HepG2 (cell line): Measurements from ENCODE around the gene JDP2. TPM values are rescaled to one million over a fixed set of nuclear protein-coding genes. Genes with fewer than 3 reads are reported as not detected.

Experiments
- ATAC-seq: fragments of 200-7000 bp; cut with Tn5 transposase; 3 replicates; pipeline ENCODE4 v1.9.1; 2020; ENCODE audit warnings: mild to moderate bottlenecking, moderate library complexity
- BruUV-seq: library from RNA; stranded (reverse); fragments of 400-500 nt; replicated peaks from 2 replicates; lab custom pipeline; 2021; lab: Mats Ljungman, UMichigan
- CTCF ChIA-PET: fragments of 300-600 bp; formaldehyde crosslinking; extraction: SDS; loops from one replicate; lab custom pipeline; 2021; ENCODE audit warnings: low total read pairs, inconsistent platforms, low intra/inter-chr PET ratio; lab: Yijun Ruan, JAX
- POLR2A ChIA-PET: fragments of 350-600 bp; sonication (Branson Sonifier 250); formaldehyde crosslinking; loops from one replicate; lab custom pipeline; 2020; ENCODE audit warnings: antibody characterized with exemption, inconsistent platforms; lab: Yijun Ruan, JAX
- DNase-seq: peaks from one replicate; pipeline ENCODE4 v3.0.0-alpha.2; 2015; ENCODE audit warnings: low spot score
- FAIRE-seq: peaks from 3 replicates; lab custom pipeline; 2011; peaks lifted over from hg19 to GRCh38; lab: Jason Lieb, UNC
- H2AFZ ChIP-seq: one replicate; pipeline ENCODE4 v1.6.1; 2011; ENCODE audit warnings: low read length, inconsistent platforms
- H3K27ac ChIP-seq: fragments of 300-600 bp; 3 replicates; pipeline ENCODE4 v1.8.0; 2011; ENCODE audit warnings: mixed run types, mild to moderate bottlenecking, mixed read lengths, low read length, inconsistent platforms; ENCODE audit not compliant: insufficient read depth; ENCODE audit errors: extremely low read length
- H3K27me3 ChIP-seq, 2 experiments: fragments of 200-600 bp in 1 of 2; 2 replicates in 1 of 2; 3 replicates in 1 of 2; pipeline versions ENCODE4 v1.6.0 to v1.8.0; 2011; ENCODE audit warnings: low read length in 2 of 2, mild to moderate bottlenecking in 2 of 2, moderate library complexity in 2 of 2, inconsistent platforms in 1 of 2; ENCODE audit not compliant: insufficient read depth in 2 of 2, control insufficient read depth in 1 of 2
- H3K36me3 ChIP-seq, 2 experiments: fragments of 200-600 bp in 1 of 2; replicated peaks in 1 of 2; 2 replicates in 1 of 2; 3 replicates in 1 of 2; pipeline versions ENCODE4 v1.5.1 to v1.8.0; 2011; ENCODE audit warnings: low read length in 2 of 2, inconsistent platforms in 1 of 2; ENCODE audit not compliant: insufficient read depth in 2 of 2, control insufficient read depth in 1 of 2
- H3K4me1 ChIP-seq: 2 replicates; pipeline ENCODE4 v1.5.1; 2012; ENCODE audit warnings: low read length, inconsistent platforms; ENCODE audit not compliant: insufficient read depth
- H3K4me2 ChIP-seq: 2 replicates; pipeline ENCODE4 v1.6.0; 2011; ENCODE audit warnings: low read depth, low read length, inconsistent platforms
- H3K4me3 ChIP-seq, 3 experiments: fragments of 200-600 bp in 1 of 3; sonication (generic), shearing (Covaris generic) in 1 of 3; replicated peaks in 1 of 3; 2 replicates each; pipeline ENCODE4 v1.5.1; 2011 to 2016; ENCODE audit warnings: low read length in 3 of 3, inconsistent platforms in 2 of 3, low read depth in 2 of 3, mild to moderate bottlenecking in 2 of 3, control low read depth in 1 of 3, mixed read lengths in 1 of 3; ENCODE audit not compliant: insufficient read depth in 1 of 3
- H3K79me2 ChIP-seq: one replicate; pipeline ENCODE4 v1.6.1; 2011; ENCODE audit warnings: low read length, inconsistent platforms; ENCODE audit not compliant: insufficient read depth
- H3K9ac ChIP-seq: 2 replicates; pipeline ENCODE4 v1.6.0; 2011; ENCODE audit warnings: mild to moderate bottlenecking, low read depth, low read length, inconsistent platforms; ENCODE audit not compliant: insufficient read depth
- H3K9me3 ChIP-seq: 2 replicates; pipeline ENCODE4 v1.5.1; 2012; ENCODE audit warnings: mild to moderate bottlenecking, low read length
- H4K20me1 ChIP-seq: 2 replicates; pipeline ENCODE4 v1.6.0; 2011; ENCODE audit warnings: inconsistent platforms, mild to moderate bottlenecking, low read length, moderate library complexity; ENCODE audit not compliant: insufficient read depth
- ADNP ChIP-seq: sonication (generic); formaldehyde crosslinking; IDR thresholded peaks from 2 replicates; pipeline ENCODE4 v1.4.0; 2020; ENCODE audit warnings: missing genetic modification reagents
- CEBPZ ChIP-seq: IDR thresholded peaks from 2 replicates; pipeline ENCODE4 v1.6.1; 2012; ENCODE audit warnings: low read length, improper control_type of control experiment
- CREB3 ChIP-seq: sonication (generic); formaldehyde crosslinking; IDR thresholded peaks from 2 replicates; pipeline ENCODE4 v1.5.0; 2020; ENCODE audit warnings: missing genetic modification reagents
- GATA4 ChIP-seq: sonication (generic); IDR thresholded peaks from 2 replicates; pipeline ENCODE4 v1.6.1; 2016; ENCODE audit warnings: antibody characterized with exemption, low read depth, borderline replicate concordance
- TFDP1 ChIP-seq: IDR thresholded peaks from 2 replicates; pipeline ENCODE4 v1.6.1; 2016; ENCODE audit warnings: missing compliant biosample characterization, missing genetic modification reagents, borderline replicate concordance
- WGBS: methylation state at CpG from one replicate; pipeline ENCODE4 v1.1.6; 2017; ENCODE audit warnings: low lambda C conversion rate; 5-methylcytosine and 5-hydroxymethylcytosine counted together
- in situ Hi-C: cut with HindIII; loops from 2 replicates; pipeline ENCODE4 v1.10.0; 2017; ENCODE audit warnings: low pct_unique_long_range_greater_than_20kb; ENCODE audit not compliant: extremely low pct_ligation_motif_present
- intact Hi-C: fragments of 100-400 bp; cut with micrococcal nuclease; formaldehyde crosslinking; loops from one replicate; pipeline ENCODE4 v1.10.0; 2022; ENCODE audit not compliant: unreplicated experiment
- polyA plus RNA-seq, 8 experiments: library from polyadenylated mRNA; depleted of rRNA in 3 of 8; stranded (reverse) in 7 of 8; unstranded in 1 of 8; fragments of >200 nt; fragmentation: Illumina TruSeq in 4 of 8; extraction: Trizol in 4 of 8; gene quantifications; 2 replicates each; pipeline versions ENCODE4 v1.2.1 to v1.2.3, GENCODE V29; 2011 to 2016; ENCODE audit warnings: low read depth in 4 of 8, missing spikeins in 1 of 8, mixed read lengths in 1 of 8; ENCODE audit not compliant: insufficient read depth in 1 of 8
- total RNA-seq, 5 experiments: library from RNA; depleted of rRNA; stranded (reverse); fragments of >200 nt; fragmentation: Illumina TruSeq; extraction: Trizol; gene quantifications; 2 replicates each; pipeline ENCODE4 v1.2.3, GENCODE V29; 2016; ENCODE audit warnings: low read depth in 1 of 5

Gene JDP2
- total and polyA plus RNA-seq, 2 of the 13 experiments (the other 11 are each of a cell fraction or from before 2014, with no cell fraction given), result 8.0 to 8.9 TPM

GRCh38 chr14:75432411-75432810, 4.6 kb downstream of the JDP2 start:
- Histone ChIP-seq H3K4me3 (no peak overlapping the region), H3K27me3 (no peaks in the 10 kb centered on the region; a peak in 1 of 5 replicates), H3K79me2 (peaks cover 4% of the 10 kb centered on the region), H3K9ac (no peak overlapping the region), H3K9me3 (no peaks in the 10 kb centered on the region), H3K36me3 (peaks cover 0 to 35% of the 10 kb centered on the region in 2 experiments; a peak in 2 of 5 replicates), H4K20me1 (peaks cover 16% of the 10 kb centered on the region; the same call in 1 of the 2 replicates), H3K4me1 (peaks cover 22% of the 10 kb centered on the region), H3K4me2 (no peak overlapping the region), H2AFZ (no peak overlapping the region), H3K27ac (no peak overlapping the region)
- no peak for DNase-seq
- TF ChIP-seq ADNP (CRISPR knock-in tag) (no peak), GATA4 (no peak), CREB3 (CRISPR knock-in tag) (no peak), CEBPZ (no peak), TFDP1 (CRISPR knock-in tag) (no peak)
- in situ Hi-C loops (no loop called here), intact Hi-C loops (no loop called here)
- ChIA-PET POLR2A (no interaction called here), CTCF (no interaction called here)
- 91% methylated on average over 8 of the region's 8 CpGs for WGBS
- no peak for ATAC-seq
- no peak for FAIRE-seq
- BruUV-seq, result no TSS peak
